IMR-90 (cell line): Measurements from ENCODE around the gene SLC6A4.

Experiments
- BHLHE40 ChIP-seq: fragments of 150-350 bp; IDR thresholded peaks from 2 replicates; pipeline ENCODE4 v1.6.1; 2016; ENCODE audit warnings: mild to moderate bottlenecking, low read depth, low read length
- CEBPB ChIP-seq: IDR thresholded peaks from 2 replicates; pipeline ENCODE4 v1.6.1; 2012; ENCODE audit warnings: low read depth, low read length, improper control_type of control experiment
- CTCF ChIP-seq: conservative IDR thresholded peaks from 2 replicates; pipeline ENCODE4 v1.5.1; 2012; ENCODE audit warnings: mild to moderate bottlenecking, low read depth, low read length, improper control_type of control experiment
- MAZ ChIP-seq: IDR thresholded peaks from 2 replicates; pipeline ENCODE4 v1.6.1; 2012; ENCODE audit warnings: low read depth, mild to moderate bottlenecking, low read length, improper control_type of control experiment, moderate library complexity, borderline replicate concordance
- MXI1 ChIP-seq: IDR thresholded peaks from 2 replicates; pipeline ENCODE4 v1.6.1; 2012; ENCODE audit warnings: low read depth, mild to moderate bottlenecking, low read length, moderate library complexity, borderline replicate concordance
- POLR2A ChIP-seq: IDR thresholded peaks from 2 replicates; pipeline ENCODE4 v1.6.1; 2012; ENCODE audit warnings: mild to moderate bottlenecking, low read depth, low read length
- RAD21 ChIP-seq: IDR thresholded peaks from 2 replicates; pipeline ENCODE4 v1.6.1; 2012; ENCODE audit warnings: low read length, improper control_type of control experiment
- RFX5 ChIP-seq: IDR thresholded peaks from 2 replicates; pipeline ENCODE4 v1.8.0; 2012; ENCODE audit warnings: low read depth, mild to moderate bottlenecking, low read length, moderate library complexity
- SMC3 ChIP-seq: fragments of 150-350 bp; IDR thresholded peaks from 2 replicates; pipeline ENCODE4 v1.6.1; 2016; ENCODE audit warnings: low read depth, mild to moderate bottlenecking, antibody characterized with exemption, low read length, moderate library complexity
- USF2 ChIP-seq: fragments of 150-350 bp; IDR thresholded peaks from 2 replicates; pipeline ENCODE4 v1.6.1; 2017; ENCODE audit warnings: mild to moderate bottlenecking, antibody characterized with exemption, low read length, low read depth

DNA sequence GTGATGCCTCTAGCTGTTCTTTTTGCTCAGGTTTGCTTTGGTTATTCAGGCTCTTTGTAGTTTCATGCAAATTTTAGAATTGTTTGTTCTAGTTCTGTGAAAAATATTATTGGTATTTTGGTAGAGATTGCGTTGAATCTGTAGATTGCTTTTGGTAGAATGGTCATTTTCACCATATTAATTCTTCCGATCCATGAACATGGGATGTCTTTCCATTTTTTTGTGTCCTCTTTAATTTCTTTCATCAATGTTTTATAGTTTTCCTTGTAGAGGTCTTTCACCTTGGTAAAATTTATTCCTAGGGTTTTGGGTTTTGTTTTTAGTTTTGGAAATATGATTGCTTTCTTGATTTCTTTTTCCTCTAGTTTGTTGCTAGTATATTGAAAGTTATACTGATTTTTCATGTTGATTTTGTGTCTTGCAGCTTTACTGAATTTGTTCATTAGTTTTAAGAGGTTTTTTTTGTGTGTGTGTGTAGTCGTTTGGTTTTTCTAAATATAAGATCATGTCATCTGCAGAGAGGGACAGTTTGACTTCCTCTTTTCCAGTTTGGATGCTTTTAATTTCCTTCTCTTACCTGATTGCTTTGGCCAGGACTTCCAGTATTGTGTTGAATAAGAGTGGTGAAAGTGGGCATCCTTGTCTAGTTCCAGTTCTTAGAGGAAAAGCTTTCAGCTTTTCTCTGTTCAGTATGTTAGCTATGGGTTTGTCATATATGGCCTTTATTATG is 76.4 kb downstream of the SLC6A4 start:
- TF ChIP-seq POLR2A (no peak), CTCF (no peak), RAD21 (no peak), SMC3 (no peak), BHLHE40 (no peak), MXI1 (no peak), MAZ (no peak), USF2 (no peak), CEBPB (no peak), RFX5 (no peak)
